ENCODE data around the gene SOX1.

Gene SOX1

GRCh38 chr13:112110479-112110878, 43.5 kb downstream of the SOX1 start:
- no peak for DNase-seq

GRCh38 chr13:112111239-112111857, 44.4 kb downstream of the SOX1 start:
- DNase-seq = no peak

- no peak for DNase-seq
These were observed 45.8 kb downstream of the SOX1 start for GRCh38 chr13:112112534-112113276.

- no peak for DNase-seq
These were observed 46.4 kb downstream of the SOX1 start for GRCh38 chr13:112113348-112113747.

GRCh38 chr13:112113851-112114250, 46.9 kb downstream of the SOX1 start:
- no peak for DNase-seq

GRCh38 chr13:112114391-112114790, 47.4 kb downstream of the SOX1 start:
- DNase-seq = no peak

GRCh38 chr13:112115403-112116091, 48.6 kb downstream of the SOX1 start:
- no peak for DNase-seq

GRCh38 chr13:112116187-112116950, 49.4 kb downstream of the SOX1 start:
- DNase-seq = no peak

GRCh38 chr13:112117258-112117954, 50.5 kb downstream of the SOX1 start:
- no peak for DNase-seq

GRCh38 chr13:112117955-112118302, 51.0 kb downstream of the SOX1 start:
- no peak for DNase-seq

- no peak for DNase-seq
These were observed 51.6 kb downstream of the SOX1 start for GRCh38 chr13:112118451-112119064.

GRCh38 chr13:112119192-112120030, 52.5 kb downstream of the SOX1 start:
- DNase-seq = no peak

GRCh38 chr13:112120031-112120373, 53.1 kb downstream of the SOX1 start:
- no peak for DNase-seq

All from stimulated activated naive CD4-positive, alpha-beta T cell (primary cell).